Neural progenitor cell (in vitro differentiated cells): ENCODE measurements around the gene EEF1AKMT4. TPM values are rescaled to one million over a fixed set of nuclear protein-coding genes. Genes with fewer than 3 reads are reported as not detected.
A peak's percentile ranks its signal among the peaks of the same experiment; 100 is the strongest.

ENCODE experiments used
- DNase-seq: peaks from one replicate; pipeline ENCODE4 v3.0.0-alpha.2; 2016; ENCODE audit warnings: low spot score
- H2AFZ ChIP-seq: fragments of 200-600 bp; sonication (generic); replicated peaks from 2 replicates; pipeline ENCODE4 v1.6.1; 2016; ENCODE audit warnings: antibody characterized with exemption
- H3F3A ChIP-seq: fragments of 200-600 bp; sonication (generic); 2 replicates; pipeline ENCODE4 v1.6.1; 2016; ENCODE audit warnings: antibody characterized with exemption, low read depth
- H3K27ac ChIP-seq: fragments of 200-600 bp; sonication (generic); 2 replicates; pipeline ENCODE4 v1.5.1; 2016; ENCODE audit warnings: mild to moderate bottlenecking
- H3K27me3 ChIP-seq: fragments of 200-600 bp; sonication (generic); 2 replicates; pipeline ENCODE4 v1.6.1; 2016; ENCODE audit warnings: mild to moderate bottlenecking, moderate library complexity
- H3K36me3 ChIP-seq: fragments of 200-600 bp; sonication (generic); 2 replicates; pipeline ENCODE4 v1.5.1; 2016
- H3K4me1 ChIP-seq: fragments of 200-600 bp; sonication (generic); 2 replicates; pipeline ENCODE4 v1.6.1; 2016; ENCODE audit warnings: mixed run types
- H3K4me2 ChIP-seq: fragments of 200-600 bp; sonication (generic); 2 replicates; pipeline ENCODE4 v1.6.1; 2016
- H3K4me3 ChIP-seq: fragments of 200-600 bp; sonication (generic); 2 replicates; pipeline ENCODE4 v1.5.1; 2016
- H3K79me2 ChIP-seq: fragments of 200-600 bp; sonication (generic); 2 replicates; pipeline ENCODE4 v1.6.1; 2016; ENCODE audit warnings: low read depth
- H3K9ac ChIP-seq: fragments of 200-600 bp; sonication (generic); 2 replicates; pipeline ENCODE4 v1.6.1; 2016
- H3K9me3 ChIP-seq: fragments of 200-600 bp; sonication (generic); 2 replicates; pipeline ENCODE4 v1.5.1; 2016; ENCODE audit warnings: low read depth
- H4K20me1 ChIP-seq: fragments of 200-600 bp; sonication (generic); 2 replicates; pipeline ENCODE4 v1.6.1; 2016; ENCODE audit warnings: low read depth
- H3K27ac Mint-ChIP-seq: 3 replicates; pipeline ENCODE4 v1.8.0; 2021; ENCODE audit warnings: mixed read lengths
- H3K27me3 Mint-ChIP-seq: 2 replicates; pipeline ENCODE4 v1.8.0; 2022; ENCODE audit warnings: low read depth, mild to moderate bottlenecking, inconsistent platforms, moderate library complexity, mixed read lengths; ENCODE audit not compliant: insufficient read depth
- H3K36me3 Mint-ChIP-seq: 3 replicates; pipeline ENCODE4 v1.8.0; 2021; ENCODE audit warnings: mixed read lengths
- H3K4me1 Mint-ChIP-seq: 3 replicates; pipeline ENCODE4 v1.8.0; 2021; ENCODE audit warnings: mixed read lengths
- H3K4me3 Mint-ChIP-seq: 3 replicates; pipeline ENCODE4 v1.8.0; 2021; ENCODE audit warnings: mild to moderate bottlenecking, moderate library complexity, mixed read lengths
- H3K9me3 Mint-ChIP-seq: 3 replicates; pipeline ENCODE4 v1.8.0; 2020; ENCODE audit warnings: mixed read lengths
- CTCF ChIP-seq: fragments of 200-600 bp; sonication (generic); IDR thresholded peaks from 2 replicates; pipeline ENCODE4 v1.5.1; 2017; ENCODE audit warnings: antibody characterized with exemption, mild to moderate bottlenecking
- EZH2 ChIP-seq: fragments of 200-600 bp; sonication (generic); IDR thresholded peaks from 2 replicates; pipeline ENCODE4 v1.6.1; 2017; ENCODE audit warnings: antibody characterized with exemption, mild to moderate bottlenecking, moderate library complexity
- EZH2phosphoT487 ChIP-seq: fragments of 200-600 bp; sonication (generic); IDR thresholded peaks from 2 replicates; pipeline ENCODE4 v1.6.1; 2017; ENCODE audit warnings: antibody characterized with exemption
- total RNA-seq: library from RNA; depleted of rRNA; stranded (reverse); fragments of >200 nt; gene quantifications from 2 replicates; pipeline ENCODE4 v1.2.3, GENCODE V29; 2015; ENCODE audit warnings: low replicate concordance

EEF1AKMT4 gene
- total RNA-seq, result 3.7 and 6.0 TPM in 2 replicates

GRCh38 chr3:184249412-184250166, at the start of gene EEF1AKMT4:
Gene EEF1AKMT4, plus strand, starts transcription at chr3:184249672. Its CDS starts 23 bp downstream, at chr3:184249695.
- H3K4me1 Mint-ChIP-seq, result peaks cover 7% of the 10 kb centered on the region
- H3K27me3 ChIP-seq, result no peaks in the 10 kb centered on the region
- H3K36me3 ChIP-seq, result no peaks in the 10 kb centered on the region

GRCh38 chr3:184200825-184201224, 48.6 kb upstream of the EEF1AKMT4 start:
- no peak overlapping the region for H3K4me2 ChIP-seq
- peaks cover 2% of the 10 kb centered on the region for H3K36me3 Mint-ChIP-seq
- no peak overlapping the region for H3K4me3 ChIP-seq
- H3K36me3 ChIP-seq, result no peaks in the 10 kb centered on the region
- no peak overlapping the region for H2AFZ ChIP-seq
- H3K27ac Mint-ChIP-seq, result no peak overlapping the region
- no peaks in the 10 kb centered on the region for H3K9me3 ChIP-seq
- H3K4me3 Mint-ChIP-seq, result no peak overlapping the region
- DNase-seq, result no peak
- no peaks in the 10 kb centered on the region for H3K9me3 Mint-ChIP-seq
- TF ChIP-seq CTCF (no peak), EZH2 (no peak), EZH2phosphoT487 (no peak)
- no peaks in the 10 kb centered on the region for H3K4me1 ChIP-seq
- H3K27me3 Mint-ChIP-seq, result peaks cover 1% of the 10 kb centered on the region
- H3K9ac ChIP-seq, result no peak overlapping the region
- H3F3A ChIP-seq, result no peaks in the 10 kb centered on the region
- no peaks in the 10 kb centered on the region for H4K20me1 ChIP-seq
- no peak overlapping the region for H3K27ac ChIP-seq
- no peaks in the 10 kb centered on the region for H3K4me1 Mint-ChIP-seq
- H3K27me3 ChIP-seq, result no peaks in the 10 kb centered on the region
- no peaks in the 10 kb centered on the region for H3K79me2 ChIP-seq

More at GRCh38 chr3:184249412-184250166, at the start of gene EEF1AKMT4:
- no peaks in the 10 kb centered on the region for H3K9me3 ChIP-seq
- Mint-ChIP-seq H3K27me3 (peaks cover 3% of the 10 kb centered on the region), H3K36me3 (no peaks in the 10 kb centered on the region), H3K9me3 (no peaks in the 10 kb centered on the region), H3K27ac (peak within 1 kb of the TSS; percentile 67), H3K4me3 (peak within 1 kb of the TSS; percentile 92)
- peak within 1 kb of the TSS; percentile 73 for H3K27ac ChIP-seq
- no peaks in the 10 kb centered on the region for H3K4me1 ChIP-seq
- peak; percentile 65 for TF ChIP-seq CTCF
- no peak for TF ChIP-seq EZH2phosphoT487
- H4K20me1 ChIP-seq, result no peaks in the 10 kb centered on the region
- H3K4me3 ChIP-seq, result peak within 1 kb of the TSS; percentile 93
- H3F3A ChIP-seq, result peaks cover 20% of the 10 kb centered on the region
- peak within 1 kb of the TSS; percentile 97 for H3K4me2 ChIP-seq
- peak within 1 kb of the TSS; percentile 70 for H3K9ac ChIP-seq
- peaks cover 17% of the 10 kb centered on the region for H3K79me2 ChIP-seq
- peak within 1 kb of the TSS; percentile 98 for H2AFZ ChIP-seq
- peak; percentile 99 for DNase-seq

DNA sequence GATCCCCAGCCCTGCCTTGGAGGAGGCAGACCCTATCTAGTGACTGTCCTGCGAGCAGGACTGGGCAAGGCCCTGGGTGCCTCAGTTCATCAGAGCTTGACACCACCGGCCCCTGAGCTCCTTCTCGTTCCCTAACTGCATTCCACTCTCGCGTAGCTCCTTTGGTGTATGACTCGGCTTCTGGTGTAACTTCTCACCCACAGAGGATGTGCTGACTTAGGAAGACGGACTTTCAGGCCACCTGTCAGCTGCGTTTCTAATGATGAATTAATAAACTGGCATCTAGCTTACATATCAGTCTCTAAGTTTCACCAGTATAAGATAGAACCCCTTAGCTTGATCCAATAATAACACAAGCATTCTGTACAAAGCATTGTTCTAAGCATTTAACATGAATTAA, 45.9 kb upstream of the EEF1AKMT4 start:
- no peaks in the 10 kb centered on the region for H3K9me3 ChIP-seq
- Mint-ChIP-seq H3K9me3 (no peaks in the 10 kb centered on the region), H3K4me1 (no peaks in the 10 kb centered on the region), H3K27me3 (peaks cover 7% of the 10 kb centered on the region), H3K4me3 (no peak overlapping the region), H3K36me3 (no peaks in the 10 kb centered on the region), H3K27ac (no peak overlapping the region)
- no peaks in the 10 kb centered on the region for H4K20me1 ChIP-seq
- H3F3A ChIP-seq, result no peaks in the 10 kb centered on the region
- no peak overlapping the region for H2AFZ ChIP-seq
- no peaks in the 10 kb centered on the region for H3K79me2 ChIP-seq
- no peaks in the 10 kb centered on the region for H3K27me3 ChIP-seq
- no peak overlapping the region for H3K4me3 ChIP-seq
- H3K36me3 ChIP-seq, result no peaks in the 10 kb centered on the region
- DNase-seq, result no peak
- H3K4me2 ChIP-seq, result no peak overlapping the region
- H3K27ac ChIP-seq, result no peak overlapping the region
- H3K4me1 ChIP-seq, result no peaks in the 10 kb centered on the region
- TF ChIP-seq EZH2 (no peak), EZH2phosphoT487 (no peak), CTCF (no peak)
- H3K9ac ChIP-seq, result no peak overlapping the region
